Measurements from ENCODE around the gene CISH.

DNA sequence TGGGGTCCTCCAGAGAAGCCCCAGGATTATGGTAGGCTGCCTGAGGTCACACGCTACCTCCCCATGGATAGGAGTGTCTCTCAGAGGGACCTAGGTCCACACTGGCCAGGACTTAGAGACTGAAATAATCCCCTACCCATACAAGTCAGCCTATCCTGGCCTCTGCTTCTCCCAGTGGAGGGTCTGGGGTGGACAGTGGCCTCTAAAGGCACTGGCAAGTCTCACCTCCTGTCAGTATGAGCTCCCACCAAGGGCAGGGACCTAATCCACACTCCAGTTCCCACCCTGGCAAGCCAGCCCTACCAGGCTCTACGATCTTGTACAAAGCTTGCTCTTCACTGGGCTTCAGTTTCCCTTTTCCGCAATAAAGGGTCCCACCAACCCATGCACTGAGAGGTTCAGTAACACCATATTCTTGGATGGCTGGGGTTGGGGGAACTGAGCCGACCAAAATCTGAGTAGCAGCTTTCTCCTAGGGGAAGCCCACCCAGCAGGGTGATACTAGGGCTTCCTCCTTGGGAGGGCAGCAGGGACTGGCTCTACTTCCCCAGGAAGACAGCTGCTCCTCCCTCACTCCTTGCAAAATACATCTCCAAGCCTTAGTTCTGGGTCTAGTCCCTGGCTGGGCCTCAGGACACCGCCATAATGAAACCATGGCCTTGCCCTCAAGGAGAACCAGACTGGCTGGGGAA lies 2.4 kb downstream of the CISH start:
- TF ChIP-seq, protein P1, sequence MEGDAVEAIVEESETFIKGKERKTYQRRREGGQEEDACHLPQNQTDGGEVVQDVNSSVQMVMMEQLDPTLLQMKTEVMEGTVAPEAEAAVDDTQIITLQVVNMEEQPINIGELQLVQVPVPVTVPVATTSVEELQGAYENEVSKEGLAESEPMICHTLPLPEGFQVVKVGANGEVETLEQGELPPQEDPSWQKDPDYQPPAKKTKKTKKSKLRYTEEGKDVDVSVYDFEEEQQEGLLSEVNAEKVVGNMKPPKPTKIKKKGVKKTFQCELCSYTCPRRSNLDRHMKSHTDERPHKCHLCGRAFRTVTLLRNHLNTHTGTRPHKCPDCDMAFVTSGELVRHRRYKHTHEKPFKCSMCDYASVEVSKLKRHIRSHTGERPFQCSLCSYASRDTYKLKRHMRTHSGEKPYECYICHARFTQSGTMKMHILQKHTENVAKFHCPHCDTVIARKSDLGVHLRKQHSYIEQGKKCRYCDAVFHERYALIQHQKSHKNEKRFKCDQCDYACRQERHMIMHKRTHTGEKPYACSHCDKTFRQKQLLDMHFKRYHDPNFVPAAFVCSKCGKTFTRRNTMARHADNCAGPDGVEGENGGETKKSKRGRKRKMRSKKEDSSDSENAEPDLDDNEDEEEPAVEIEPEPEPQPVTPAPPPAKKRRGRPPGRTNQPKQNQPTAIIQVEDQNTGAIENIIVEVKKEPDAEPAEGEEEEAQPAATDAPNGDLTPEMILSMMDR (IDR thresholded peaks at IDR 0.05) = no peak
- TF ChIP-seq POLR2A (IDR thresholded peaks at IDR 0.05) (no peak), POLR2AphosphoS5 (IDR thresholded peaks at IDR 0.05) (no peak)
